GM20000 (cell line): ENCODE data around the gene C18orf32.
"Not testable (repeated sequence)": the region's sequence is repeated elsewhere in the genome, so short reads cannot be mapped to it uniquely, and the experiment has no call there.

Experiments
- DNase-seq: peaks from one replicate; pipeline ENCODE4 v3.0.0; 2012; ENCODE audit warnings: low spot score
- CTCF ChIP-seq: IDR thresholded peaks from 2 replicates; pipeline ENCODE4 v1.5.1; 2012; ENCODE audit warnings: mild to moderate bottlenecking, control low read depth; ENCODE audit errors: extremely low read depth, missing control alignments

C18orf32 gene

GRCh38 chr18:49515516-49515915 lies 28.5 kb upstream of the C18orf32 start:
- no peak for TF ChIP-seq CTCF
- DNase-seq = no peak

GRCh38 chr18:49515003-49515402 lies 28.0 kb upstream of the C18orf32 start:
- not testable (repeated sequence) for DNase-seq

- TF ChIP-seq CTCF = no peak
- no peak for DNase-seq
Observed at GRCh38 chr18:49514577-49514976, 27.5 kb upstream of the C18orf32 start.

GRCh38 chr18:49512876-49513275 lies 25.8 kb upstream of the C18orf32 start:
- DNase-seq = not testable (repeated sequence)

GRCh38 chr18:49510393-49511115 lies 23.5 kb upstream of the C18orf32 start:
- peak; percentile 83 for TF ChIP-seq CTCF
- DNase-seq = peak; percentile 56

- DNase-seq = not testable (repeated sequence)
Observed at GRCh38 chr18:49506438-49506837, 19.4 kb upstream of the C18orf32 start.

- no peak for DNase-seq
- TF ChIP-seq CTCF = no peak
Observed at GRCh38 chr18:49503931-49504330, 16.9 kb upstream of the C18orf32 start.

- no peak for DNase-seq
- TF ChIP-seq CTCF = no peak
Observed at GRCh38 chr18:49500201-49500921, 13.3 kb upstream of the C18orf32 start.

GRCh38 chr18:49499046-49499637 lies 12.1 kb upstream of the C18orf32 start:
- no peak for DNase-seq
- no peak for TF ChIP-seq CTCF
